Globus pallidus (tissue), 1 donor: ENCODE data around the gene TMEM128.
"Not testable (repeated sequence)": the region's sequence is repeated elsewhere in the genome, so short reads cannot be mapped to it uniquely, and the experiment has no call there.

Experiments used
- DNase-seq: peaks from one replicate; pipeline ENCODE4 v3.0.0-alpha.2; 2015; ENCODE audit warnings: low spot score

The TMEM128 gene

DNA sequence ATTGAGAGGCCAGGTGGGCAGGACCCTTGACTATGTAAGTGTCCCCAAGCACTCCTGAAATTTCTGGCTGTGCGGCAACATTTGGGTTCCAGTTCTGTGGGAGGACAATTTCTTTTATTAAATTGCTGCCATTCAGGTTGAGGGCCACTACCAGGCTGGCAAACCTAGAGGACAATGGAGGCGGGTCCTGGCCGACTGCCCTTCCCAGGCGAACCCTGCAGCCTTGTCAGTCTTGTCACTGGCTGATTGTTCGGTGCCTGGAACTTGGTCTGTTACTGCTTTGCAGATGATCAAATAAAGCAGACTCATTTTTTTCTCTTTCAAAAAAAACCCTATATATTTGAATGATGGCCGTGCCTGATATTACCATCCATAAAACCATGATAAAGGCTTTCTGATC, 6.6 kb upstream of the TMEM128 start:
- DNase-seq: peak; percentile 91

- peak; percentile 40 for DNase-seq
Observed at GRCh38 chr4:4254199-4254598, 6.2 kb upstream of the TMEM128 start.

- DNase-seq: no peak
Observed at GRCh38 chr4:4249866-4250265, 1.8 kb upstream of the TMEM128 start.

GRCh38 chr4:4249342-4249741, 1.3 kb upstream of the TMEM128 start:
- not testable (repeated sequence) for DNase-seq

- DNase-seq: no peak
Observed at GRCh38 chr4:4248885-4249203, 821 bp upstream of the TMEM128 start.

GRCh38 chr4:4247696-4248028, 361 bp downstream of the TMEM128 start:
- peak; percentile 35 for DNase-seq

GRCh38 chr4:4245172-4245571, 2.9 kb downstream of the TMEM128 start:
- no peak for DNase-seq

DNA sequence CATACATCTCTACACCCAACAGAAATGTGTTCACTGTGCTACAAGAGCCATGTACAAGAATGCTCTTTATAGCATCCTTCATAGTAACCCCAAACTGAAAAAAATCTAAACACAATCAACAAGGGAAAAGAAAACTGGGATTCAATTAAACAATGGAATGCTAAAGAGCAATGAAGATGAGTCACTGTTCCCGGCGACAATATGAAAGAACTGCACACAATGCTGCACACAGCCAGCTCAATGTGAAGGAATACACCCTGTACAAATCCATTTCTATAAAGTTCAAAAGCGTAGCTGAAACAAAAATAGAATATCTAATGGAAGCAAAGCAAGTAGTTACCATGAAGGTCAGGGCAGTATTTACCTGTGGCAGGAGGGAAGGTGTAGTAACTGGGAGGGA, 8.5 kb downstream of the TMEM128 start:
- DNase-seq: not testable (repeated sequence)

DNA sequence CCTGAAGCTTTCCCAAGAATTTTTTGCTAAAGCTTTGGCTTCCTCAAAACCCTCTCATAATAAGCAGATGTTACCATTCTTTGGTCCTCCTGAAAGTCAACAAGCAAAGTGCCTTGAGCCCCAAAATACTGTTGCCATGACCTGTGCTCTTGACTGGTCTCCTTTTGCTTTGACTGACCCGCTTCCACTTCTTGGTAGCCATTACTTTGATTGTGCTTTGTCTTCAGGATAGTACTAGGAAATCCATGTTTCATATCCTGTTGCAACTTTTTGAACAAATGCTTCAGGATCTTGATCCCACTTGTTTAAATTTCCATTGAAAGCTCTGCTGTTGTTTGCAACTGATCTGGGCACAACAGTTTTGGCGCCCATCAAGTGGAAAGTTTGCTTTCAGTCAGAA, 14.4 kb downstream of the TMEM128 start:
- no peak for DNase-seq

DNA sequence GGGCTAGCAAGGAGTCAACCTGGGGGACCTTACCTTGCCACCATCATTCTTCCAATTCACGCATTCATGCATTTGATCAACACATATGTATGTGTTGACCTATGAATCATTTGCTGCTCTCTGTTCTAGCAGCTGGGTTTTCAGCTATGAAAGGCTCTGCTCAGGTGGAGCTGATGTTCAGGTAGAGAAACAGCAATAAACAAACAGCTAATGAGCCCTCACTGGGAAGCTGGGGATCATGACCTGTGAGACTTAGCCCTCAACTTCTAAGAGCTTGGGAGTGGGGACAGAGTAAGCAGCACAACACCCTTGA, 19.7 kb downstream of the TMEM128 start:
- DNase-seq: no peak

- DNase-seq: no peak
Observed at GRCh38 chr4:4227510-4228355, 20.3 kb downstream of the TMEM128 start.

DNA sequence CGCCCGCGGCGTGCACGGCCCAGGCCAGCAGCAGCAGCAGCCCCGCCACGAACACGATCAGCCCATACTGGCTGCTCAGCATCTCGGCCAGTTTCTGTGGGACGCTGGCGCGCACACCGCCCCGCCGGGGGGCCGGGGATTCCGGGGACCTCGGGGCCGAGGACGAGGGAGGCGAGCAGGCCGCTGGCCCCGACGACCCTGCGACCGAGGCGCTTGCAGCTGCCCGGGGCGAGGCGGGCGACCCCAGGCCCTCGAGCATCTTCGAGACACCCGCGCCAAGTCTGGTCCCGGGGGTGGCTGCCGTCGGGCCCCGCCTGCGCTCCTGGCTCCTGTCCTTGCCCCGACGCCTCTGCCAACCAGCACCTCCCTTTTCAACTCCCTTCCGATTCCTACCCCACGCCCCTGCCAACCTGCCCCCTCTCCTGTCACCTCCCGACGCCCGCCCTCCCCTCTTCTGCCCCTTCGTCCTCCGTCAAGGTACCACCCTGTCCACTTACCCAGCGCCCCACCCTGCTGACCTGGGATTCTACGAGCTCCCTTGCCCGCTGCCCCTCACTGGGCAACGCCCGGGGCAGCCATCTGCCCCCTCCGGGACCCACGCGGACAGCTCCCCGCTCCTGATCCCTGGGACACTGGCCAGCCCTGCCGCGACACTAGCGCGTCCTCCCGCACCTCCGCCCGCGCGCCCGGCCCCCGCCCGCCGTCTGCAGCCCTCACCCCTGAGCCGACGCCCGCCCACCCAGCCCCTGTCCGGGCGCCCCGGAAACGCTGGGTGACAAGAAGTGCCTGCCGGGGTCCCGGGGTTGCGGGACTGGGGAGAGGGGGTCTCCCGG, 21.2 kb downstream of the TMEM128 start, which contains the start of gene OTOP1:
Gene OTOP1 (minus strand): TSS at position 324 of the 833 bp plus-strand sequence. CDS start 65 bp downstream, at position 259.
- no peak for DNase-seq

DNA sequence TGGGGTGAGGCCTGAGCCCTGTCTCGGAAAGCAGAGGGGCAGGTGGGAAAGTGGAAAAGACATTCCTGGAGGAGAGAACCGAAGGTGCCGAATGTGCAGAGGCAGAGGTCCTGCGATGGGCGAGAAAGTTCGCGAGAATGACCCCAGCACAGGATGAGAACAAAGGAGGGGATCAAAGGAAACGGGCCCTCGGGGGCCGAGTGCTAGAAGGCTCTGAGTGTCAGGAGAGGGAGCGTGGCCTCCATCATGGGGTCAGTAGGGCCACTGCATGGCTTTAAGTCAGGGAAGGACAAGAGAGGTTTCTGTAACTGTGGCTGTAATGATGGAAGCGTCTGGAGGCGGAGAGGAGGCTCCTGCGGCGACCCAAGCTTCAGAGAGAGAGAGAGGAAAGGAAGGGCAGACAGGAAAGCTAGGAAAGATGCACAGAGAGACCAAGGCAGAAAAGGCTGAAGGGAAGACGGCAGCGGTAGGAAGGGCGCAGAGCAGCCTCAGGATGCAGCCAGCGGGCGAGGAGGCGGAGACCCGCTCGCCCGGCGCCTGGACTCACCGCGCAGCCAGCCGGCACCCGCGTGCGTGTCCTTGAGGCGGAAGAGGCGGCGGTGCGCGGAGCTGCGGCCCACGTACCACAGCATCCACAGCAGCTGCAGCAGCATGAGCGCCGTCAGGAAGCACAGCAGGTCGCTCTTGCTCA, 22.0 kb downstream of the TMEM128 start:
- no peak for DNase-seq

GRCh38 chr4:4217113-4217512, 30.9 kb downstream of the TMEM128 start:
- no peak for DNase-seq

DNA sequence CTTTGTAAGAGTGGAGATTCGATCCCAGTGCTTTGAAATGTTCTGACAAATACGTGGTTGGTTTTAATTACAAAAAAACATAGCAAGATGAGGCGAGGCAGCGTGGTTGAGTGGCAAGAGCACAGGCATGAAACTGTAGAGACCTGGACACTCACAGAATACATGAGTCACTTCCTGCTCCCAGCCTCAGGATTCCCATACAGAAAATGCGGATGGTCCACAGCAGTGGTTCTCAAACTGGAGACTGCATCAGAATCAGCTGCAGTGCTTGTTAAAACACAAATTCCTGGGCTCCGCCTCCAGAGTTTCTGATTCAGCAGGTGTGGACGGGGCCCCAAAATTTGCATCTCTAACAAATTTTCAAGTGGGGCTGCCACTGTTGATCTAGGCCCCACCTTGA, 31.4 kb downstream of the TMEM128 start:
- no peak for DNase-seq

GRCh38 chr4:4213674-4214073, 34.3 kb downstream of the TMEM128 start:
- DNase-seq: not testable (repeated sequence)

DNA sequence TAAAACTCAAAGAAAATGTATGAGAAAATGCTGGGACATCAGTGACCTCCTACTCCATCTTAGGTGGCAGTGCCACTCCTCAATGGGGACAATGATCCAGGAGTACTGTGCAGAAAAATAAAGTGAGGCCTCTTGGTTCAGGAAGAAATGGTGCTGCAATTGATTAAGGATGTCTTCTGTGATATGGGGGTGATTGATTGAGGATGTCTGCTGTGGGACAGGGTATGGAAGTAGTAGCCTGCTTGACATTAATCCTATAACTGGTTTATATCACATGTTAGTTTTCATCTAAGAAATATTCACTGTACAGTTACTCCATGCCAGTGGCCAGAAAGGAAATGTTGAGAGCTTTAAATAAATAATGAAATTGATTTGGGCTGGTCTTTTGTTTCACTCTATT, 41.8 kb downstream of the TMEM128 start:
- no peak for DNase-seq

GRCh38 chr4:4204401-4204745, 43.6 kb downstream of the TMEM128 start:
- no peak for DNase-seq

- no peak for DNase-seq
Observed at GRCh38 chr4:4203688-4204400, 44.2 kb downstream of the TMEM128 start.

- DNase-seq: no peak
Observed at GRCh38 chr4:4202510-4202909, 45.5 kb downstream of the TMEM128 start.

DNA sequence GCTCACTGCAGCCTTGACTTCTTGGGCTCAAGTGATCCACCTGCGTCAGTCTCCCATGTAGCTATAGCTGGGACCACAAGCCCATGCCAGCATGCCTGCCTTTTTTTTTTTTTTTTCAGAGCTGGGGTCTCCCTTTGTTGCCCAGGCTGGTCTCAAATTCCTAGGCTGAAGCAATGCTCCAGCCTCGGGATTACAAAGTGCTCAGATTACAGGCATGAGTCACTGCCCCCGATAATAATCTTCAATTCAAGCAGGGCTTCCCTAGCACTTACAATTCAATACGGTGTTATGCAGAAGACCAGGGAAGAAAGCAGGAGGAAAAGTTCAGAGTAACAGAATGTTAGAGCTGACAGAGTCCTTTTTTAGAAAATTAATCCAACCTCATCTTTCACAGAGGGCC, 47.4 kb downstream of the TMEM128 start:
- DNase-seq: no peak

- no peak for DNase-seq
Observed at GRCh38 chr4:4195354-4195753, 52.7 kb downstream of the TMEM128 start.
